Activated B cell treated with CpG ODN at 0.5 μM for 24 hours (primary cell): ENCODE measurements around the gene NXPH4. TPM values are rescaled to one million over a fixed set of nuclear protein-coding genes. Genes with fewer than 3 reads are reported as not detected.

Experiments used
- ATAC-seq: fragments of 200-7000 bp; cut with Tn5 transposase; one replicate; pipeline ENCODE4 v1.10.0; 2021; ENCODE audit warnings: low read depth, mild to moderate bottlenecking, moderate library complexity
- CTCF ChIA-PET: fragments of 350-600 bp; sonication (Branson Sonifier 250); formaldehyde crosslinking; loops from one replicate; lab custom pipeline; 2021; ENCODE audit warnings: antibody characterized with exemption; lab: Charles Lee
- POLR2A ChIA-PET: fragments of 350-600 bp; sonication (Branson Sonifier 250); formaldehyde crosslinking; loops from one replicate; lab custom pipeline; 2021; ENCODE audit warnings: antibody characterized with exemption; lab: Charles Lee
- DNase-seq: peaks from one replicate; pipeline ENCODE4 v3.0.0; 2022
- H3K27ac Mint-ChIP-seq: one replicate; pipeline ENCODE4 v1.8.0; 2020; ENCODE audit warnings: mixed read lengths
- H3K27me3 Mint-ChIP-seq: one replicate; pipeline ENCODE4 v1.8.0; 2021; ENCODE audit warnings: mixed read lengths
- H3K36me3 Mint-ChIP-seq: one replicate; pipeline ENCODE4 v1.8.0; 2021; ENCODE audit warnings: low read depth, mixed read lengths
- H3K4me1 Mint-ChIP-seq: one replicate; pipeline ENCODE4 v1.8.0; 2021; ENCODE audit warnings: mixed read lengths
- H3K4me3 Mint-ChIP-seq: one replicate; pipeline ENCODE4 v1.8.0; 2020; ENCODE audit warnings: mild to moderate bottlenecking, mixed read lengths
- H3K9me3 Mint-ChIP-seq: one replicate; pipeline ENCODE4 v1.8.0; 2020; ENCODE audit warnings: mixed read lengths
- CTCF ChIP-seq: fragments of 200-600 bp; IDR thresholded peaks from one replicate; pipeline ENCODE4 v1.8.0; 2022; ENCODE audit warnings: antibody characterized with exemption, mild to moderate bottlenecking
- intact Hi-C: fragments of 100-400 bp; cut with micrococcal nuclease; formaldehyde crosslinking; loops from one replicate; pipeline ENCODE4 v1.15.1; 2024
- total RNA-seq: library from RNA; stranded (reverse); gene quantifications from 2 replicates; pipeline ENCODE4 v1.2.3, GENCODE V29; 2022

Gene NXPH4
- total RNA-seq, 1 donor from 2014 or later = 3.4 TPM

GRCh38 chr12:57258977-57259970 is 42.7 kb downstream of the NXPH4 start:
- no peak for TF ChIP-seq CTCF
- ChIA-PET CTCF (interaction anchor here (8.1 kb wide), 1 partner anchor 195 kb away, joined by 67 read pairs; the partner anchor contains the start of gene INHBE), POLR2A (no interaction called here)
- H3K9me3 Mint-ChIP-seq = no peaks in the 10 kb centered on the region
- DNase-seq (no peak), ATAC-seq (no peak)
- H3K36me3 Mint-ChIP-seq = peaks cover 82% of the 10 kb centered on the region
- peaks cover 5% of the 10 kb centered on the region for H3K4me1 Mint-ChIP-seq
- intact Hi-C loops = no loop called here
- H3K27me3 Mint-ChIP-seq = no peaks in the 10 kb centered on the region
- H3K27ac Mint-ChIP-seq = no peak overlapping the region
- H3K4me3 Mint-ChIP-seq = no peak overlapping the region

DNA sequence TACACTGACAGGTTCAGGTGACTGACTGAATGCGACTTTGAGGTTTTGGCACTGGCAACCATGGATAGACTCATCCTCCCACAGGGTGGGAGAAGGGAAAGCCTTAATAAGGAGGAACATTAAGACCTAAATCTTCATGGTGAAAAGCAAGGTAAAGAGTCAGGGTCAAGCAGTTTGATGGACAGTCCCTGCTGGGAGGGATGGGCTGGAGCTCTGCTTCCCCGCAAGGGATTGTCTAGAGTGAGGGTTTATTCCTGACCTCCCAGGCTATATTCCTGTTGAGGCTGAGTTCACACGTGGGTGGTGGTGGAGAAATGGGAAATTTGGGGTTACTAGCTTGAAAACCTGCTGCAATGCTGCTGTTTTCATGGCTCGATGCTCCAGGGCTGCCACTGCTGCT is 43.8 kb downstream of the NXPH4 start:
- no peak for ATAC-seq
- TF ChIP-seq CTCF = no peak
- Mint-ChIP-seq H3K27ac (no peak overlapping the region), H3K4me1 (peaks cover 5% of the 10 kb centered on the region), H3K4me3 (no peak overlapping the region), H3K27me3 (no peaks in the 10 kb centered on the region), H3K9me3 (no peaks in the 10 kb centered on the region), H3K36me3 (peaks cover 83% of the 10 kb centered on the region)
- DNase-seq = no peak
- ChIA-PET CTCF (interaction anchor here (2.2 to 8.1 kb wide), 2 partner anchors 47 to 194 kb away, joined by 6 to 67 read pairs; partner anchors contain the start of gene INHBE), POLR2A (no interaction called here)
- intact Hi-C loops = no loop called here

GRCh38 chr12:57261428-57261865 is 44.9 kb downstream of the NXPH4 start:
- no peak overlapping the region for H3K4me3 Mint-ChIP-seq
- no peak for TF ChIP-seq CTCF
- peaks cover 5% of the 10 kb centered on the region for H3K4me1 Mint-ChIP-seq
- intact Hi-C loops = no loop called here
- ChIA-PET CTCF (interaction anchor here (0.6 to 8.1 kb wide), 5 partner anchors 18 to 193 kb away, joined by 3 to 67 read pairs (median 4); partner anchors contain the start of gene INHBE), POLR2A (no interaction called here)
- no peak overlapping the region for H3K27ac Mint-ChIP-seq
- H3K27me3 Mint-ChIP-seq = no peaks in the 10 kb centered on the region
- DNase-seq (no peak), ATAC-seq (no peak)
- no peaks in the 10 kb centered on the region for H3K9me3 Mint-ChIP-seq
- H3K36me3 Mint-ChIP-seq = peaks cover 80% of the 10 kb centered on the region

- ATAC-seq = no peak
- H3K4me1 Mint-ChIP-seq = peaks cover 5% of the 10 kb centered on the region
- POLR2A ChIA-PET = no interaction called here
- no peaks in the 10 kb centered on the region for H3K9me3 Mint-ChIP-seq
- no peak for DNase-seq
- intact Hi-C loops = no loop called here
- H3K27me3 Mint-ChIP-seq = no peaks in the 10 kb centered on the region
- peaks cover 80% of the 10 kb centered on the region for H3K36me3 Mint-ChIP-seq
- CTCF ChIA-PET = interaction anchor here (0.9 to 8.1 kb wide), 6 partner anchors 19 to 197 kb away, joined by 3 to 67 read pairs (median 5); partner anchors contain the start of genes GLI1 and INHBE
- no peak overlapping the region for H3K4me3 Mint-ChIP-seq
- no peak overlapping the region for H3K27ac Mint-ChIP-seq
- TF ChIP-seq CTCF = no peak
Observed at GRCh38 chr12:57262126-57262822, 45.7 kb downstream of the NXPH4 start.
